Islet of Langerhans (tissue), 1 donor: Measurements from ENCODE around the gene MYO9A.

Experiments
- FAIRE-seq: peaks from one replicate; lab custom pipeline; 2011; peaks lifted over from hg19 to GRCh38; lab: Jason Lieb, UNC

The MYO9A gene

GRCh38 chr15:71781179-71781964, 336.6 kb downstream of the MYO9A start:
- no peak for FAIRE-seq

GRCh38 chr15:71780115-71780976, 337.6 kb downstream of the MYO9A start:
- no peak for FAIRE-seq

- no peak for FAIRE-seq
These were observed 338.7 kb downstream of the MYO9A start for GRCh38 chr15:71779073-71779797.

DNA sequence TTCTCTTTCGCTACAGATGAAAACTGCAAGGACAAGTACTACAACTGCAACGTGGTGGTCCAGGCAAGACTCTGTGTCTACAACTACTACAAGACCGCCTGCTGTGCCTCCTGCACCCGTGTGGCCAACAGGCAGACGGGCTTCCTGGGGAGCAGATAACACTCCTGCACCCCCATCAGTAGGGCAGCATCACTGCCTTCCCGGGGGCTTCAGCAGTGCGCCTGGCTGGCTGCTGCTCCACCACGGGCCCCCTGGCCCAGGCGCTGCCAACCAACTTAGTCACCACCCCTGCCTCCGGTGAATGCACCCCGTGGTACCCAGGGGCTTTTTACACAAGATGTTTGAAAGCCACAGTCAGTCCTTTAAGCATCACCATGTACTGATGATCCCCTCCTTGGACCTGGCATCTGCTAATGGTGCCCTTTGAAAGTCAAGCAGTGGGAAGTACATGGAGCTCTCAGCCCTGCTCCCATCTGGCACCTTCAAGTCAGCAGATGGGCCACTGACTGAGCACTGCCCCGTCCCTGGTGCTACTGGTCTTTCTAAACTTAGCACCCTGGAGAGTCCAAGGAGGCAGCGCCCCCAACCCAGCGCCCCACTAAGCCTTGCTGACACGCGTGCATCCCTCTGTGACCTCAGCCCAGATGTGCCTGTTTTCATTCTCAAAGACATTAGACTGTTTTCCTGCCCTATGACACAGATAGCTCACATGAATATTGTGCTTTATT, 340.6 kb downstream of the MYO9A start:
- no peak for FAIRE-seq

DNA sequence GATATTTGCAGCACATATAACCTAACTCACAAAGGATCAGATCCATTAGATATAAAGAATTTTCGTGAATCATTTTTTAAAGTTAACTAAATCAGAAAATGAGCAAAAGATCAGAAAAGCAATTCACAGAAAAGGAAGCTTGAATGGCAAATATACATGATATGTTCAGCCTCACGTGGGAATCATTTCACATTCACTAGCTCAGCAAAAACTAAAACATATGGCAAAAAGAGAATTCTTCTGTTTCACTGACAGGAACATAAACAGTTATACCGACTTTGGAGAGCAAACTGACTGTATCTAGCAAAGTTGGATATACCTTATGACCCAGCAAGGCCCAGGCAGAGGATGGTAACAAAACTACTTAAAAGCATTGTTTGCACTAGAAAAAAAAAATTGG, 341.6 kb downstream of the MYO9A start:
- FAIRE-seq: no peak

GRCh38 chr15:71775856-71776255, 342.1 kb downstream of the MYO9A start:
- no peak for FAIRE-seq

DNA sequence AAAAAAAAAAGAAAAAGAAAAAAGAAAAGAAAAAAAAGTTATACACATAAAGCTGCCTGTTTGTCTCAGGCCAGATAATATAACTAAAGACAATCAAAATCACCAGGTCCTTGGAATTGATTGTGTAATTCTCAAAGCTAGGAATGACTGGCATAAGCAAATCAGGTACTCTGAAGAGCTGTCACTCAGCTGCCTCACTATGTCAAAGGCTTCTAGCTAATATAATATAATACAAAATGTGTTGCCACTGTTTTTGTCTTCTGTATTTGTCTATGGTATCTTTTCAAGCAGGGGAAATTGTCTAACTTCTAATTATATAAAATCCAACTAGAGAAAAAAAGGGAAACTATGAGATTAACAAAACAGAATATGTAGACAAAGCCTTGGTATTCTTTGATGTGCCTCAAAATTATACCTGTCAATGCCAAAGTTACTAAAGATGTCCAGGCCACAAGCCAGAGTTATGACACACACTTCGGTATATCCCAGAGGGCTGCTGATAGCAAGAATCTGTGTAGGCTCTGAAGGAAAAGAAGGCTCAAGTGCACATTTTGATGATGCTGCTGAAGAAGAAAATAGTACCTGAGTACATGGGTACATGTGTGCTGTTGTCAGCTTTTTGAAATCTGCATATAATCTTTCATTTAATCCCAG, 344.6 kb downstream of the MYO9A start:
- FAIRE-seq: no peak
